Right lobe of liver (tissue), 4 donors: Measurements from ENCODE around the gene ATXN1.

Experiments used
- CTCF ChIP-seq, 4 donors: fragments of 200-600 bp in 3 of 4; fragments of 450-650 bp in 1 of 4; IDR thresholded peaks; one replicate each; pipeline versions ENCODE4 v1.5.1 to v1.8.0; 2016 to 2022; ENCODE audit warnings: antibody characterized with exemption in 4 of 4, mild to moderate bottlenecking in 2 of 4
- POLR2A ChIP-seq: fragments of 450-650 bp; IDR thresholded peaks from one replicate; pipeline ENCODE4 v1.6.1; 2017; ENCODE audit warnings: antibody characterized with exemption, mild to moderate bottlenecking
- donor health status: DM: no; HTN: no; CAD: no.
- donor health status: DM: no; HTN: no; CAD: no.
- donor health status: DM: no; HTN: yes; CAD: no.

GRCh38 chr6:16764188-16764950, 3.1 kb upstream of the ATXN1 start:
- TF ChIP-seq POLR2A (no peak), CTCF (IDR thresholded peaks at IDR 0.05) (peak; percentile 28 to 46 (median 38))
